GM23338 (cell line): ENCODE data around the gene EMILIN3.

Source experiments
- JUNB ChIP-seq: IDR thresholded peaks from one replicate; pipeline ENCODE4 v1.6.1; 2016; ENCODE audit warnings: antibody characterized with exemption; ENCODE audit not compliant: unreplicated experiment
- POLR2AphosphoS5 ChIP-seq: IDR thresholded peaks from 2 replicates; pipeline ENCODE4 v1.6.1; 2016; ENCODE audit warnings: antibody characterized with exemption, low read depth
- TF ChIP-seq, protein P1 (sequence below), 2 experiments: fragments of 200-600 bp in 1 of 2; sonication (generic) in 1 of 2; conservative IDR thresholded peaks; 2 replicates each; pipeline versions ENCODE4 v1.5.1 to v1.6.1; 2016 to 2017; ENCODE audit warnings: antibody characterized with exemption in 2 of 2, low read depth in 2 of 2, mild to moderate bottlenecking in 2 of 2, moderate library complexity in 1 of 2

DNA sequence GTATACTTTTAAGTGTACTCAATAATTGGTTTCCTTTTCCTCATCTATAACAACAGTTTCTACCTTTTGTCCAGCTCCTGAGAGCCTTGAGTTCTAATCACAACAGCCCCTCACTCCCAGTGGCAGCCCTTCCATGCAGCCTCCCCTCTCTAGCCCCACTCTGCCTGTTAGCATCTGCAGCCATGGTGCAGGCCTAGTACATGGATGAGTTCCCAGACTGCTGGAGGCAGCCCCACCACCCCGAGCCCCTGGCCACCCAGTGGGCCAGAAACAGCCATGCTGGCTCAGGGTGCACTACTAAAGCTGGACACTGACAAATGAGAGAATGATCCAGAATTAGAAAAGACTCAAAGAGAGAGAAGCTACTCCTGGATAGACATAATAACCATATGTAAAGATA lies 35.7 kb downstream of the EMILIN3 start:
- TF ChIP-seq POLR2AphosphoS5 (no peak), JUNB (no peak)
- TF ChIP-seq, protein P1, sequence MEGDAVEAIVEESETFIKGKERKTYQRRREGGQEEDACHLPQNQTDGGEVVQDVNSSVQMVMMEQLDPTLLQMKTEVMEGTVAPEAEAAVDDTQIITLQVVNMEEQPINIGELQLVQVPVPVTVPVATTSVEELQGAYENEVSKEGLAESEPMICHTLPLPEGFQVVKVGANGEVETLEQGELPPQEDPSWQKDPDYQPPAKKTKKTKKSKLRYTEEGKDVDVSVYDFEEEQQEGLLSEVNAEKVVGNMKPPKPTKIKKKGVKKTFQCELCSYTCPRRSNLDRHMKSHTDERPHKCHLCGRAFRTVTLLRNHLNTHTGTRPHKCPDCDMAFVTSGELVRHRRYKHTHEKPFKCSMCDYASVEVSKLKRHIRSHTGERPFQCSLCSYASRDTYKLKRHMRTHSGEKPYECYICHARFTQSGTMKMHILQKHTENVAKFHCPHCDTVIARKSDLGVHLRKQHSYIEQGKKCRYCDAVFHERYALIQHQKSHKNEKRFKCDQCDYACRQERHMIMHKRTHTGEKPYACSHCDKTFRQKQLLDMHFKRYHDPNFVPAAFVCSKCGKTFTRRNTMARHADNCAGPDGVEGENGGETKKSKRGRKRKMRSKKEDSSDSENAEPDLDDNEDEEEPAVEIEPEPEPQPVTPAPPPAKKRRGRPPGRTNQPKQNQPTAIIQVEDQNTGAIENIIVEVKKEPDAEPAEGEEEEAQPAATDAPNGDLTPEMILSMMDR (conservative IDR thresholded peaks at IDR 0.05; ENCODE audit: low read depth in 2 of 2) = no peak
